ENCODE data around the gene NUDT16.

- TF ChIP-seq CTCF (IDR thresholded peaks at IDR 0.05; ENCODE audit: insufficient read depth, low read depth, low read length): no peak
- TF ChIP-seq EZH2 (IDR thresholded peaks at IDR 0.05; ENCODE audit: insufficient read depth, low read length): no peak
Observed at GRCh38 chr3:131387796-131388489, 6.4 kb downstream of the NUDT16 start.

Measured in astrocyte (in vitro differentiated cells and primary cell).